HS-5 (cell line): ENCODE data around the gene PDIA2.

Experiments used
- DNase-seq: peaks from one replicate; pipeline ENCODE4 v3.0.0-alpha.2; 2012; ENCODE audit warnings: low read depth

PDIA2 gene

GRCh38 chr16:301235-301634, 18.3 kb downstream of the PDIA2 start:
- no peak for DNase-seq

- DNase-seq, result no peak
These were observed 19.0 kb downstream of the PDIA2 start for GRCh38 chr16:301950-302349.

- no peak for DNase-seq
These were observed 21.0 kb downstream of the PDIA2 start for GRCh38 chr16:303760-304505.

- no peak for DNase-seq
These were observed 23.1 kb downstream of the PDIA2 start for GRCh38 chr16:305916-306626.

GRCh38 chr16:306911-307370, 24.0 kb downstream of the PDIA2 start:
- no peak for DNase-seq

- no peak for DNase-seq
These were observed 24.8 kb downstream of the PDIA2 start for GRCh38 chr16:307691-308312.

GRCh38 chr16:309476-309875, 26.5 kb downstream of the PDIA2 start:
- no peak for DNase-seq

GRCh38 chr16:311725-312124, 28.8 kb downstream of the PDIA2 start:
- no peak for DNase-seq

- no peak for DNase-seq
These were observed 31.4 kb downstream of the PDIA2 start for GRCh38 chr16:314351-314750.

GRCh38 chr16:314795-315299, 31.9 kb downstream of the PDIA2 start:
- DNase-seq, result no peak

- no peak for DNase-seq
These were observed 33.9 kb downstream of the PDIA2 start for GRCh38 chr16:316741-317464.

GRCh38 chr16:317583-317982, 34.6 kb downstream of the PDIA2 start:
- no peak for DNase-seq

- DNase-seq, result no peak
These were observed 35.7 kb downstream of the PDIA2 start for GRCh38 chr16:318628-319027.

- DNase-seq, result no peak
These were observed 37.2 kb downstream of the PDIA2 start for GRCh38 chr16:320206-320605.

GRCh38 chr16:321532-321931, 38.6 kb downstream of the PDIA2 start:
- DNase-seq, result no peak

- DNase-seq, result no peak
These were observed 39.6 kb downstream of the PDIA2 start for GRCh38 chr16:322476-323143.

GRCh38 chr16:324201-324450, 41.2 kb downstream of the PDIA2 start:
- DNase-seq, result no peak

GRCh38 chr16:324451-325334, 41.7 kb downstream of the PDIA2 start:
- no peak for DNase-seq

GRCh38 chr16:325375-326145, 42.6 kb downstream of the PDIA2 start:
- DNase-seq, result no peak

GRCh38 chr16:330741-331140, 47.8 kb downstream of the PDIA2 start:
- DNase-seq, result no peak
